Measurements from ENCODE around the gene ARHGAP22. TPM values are rescaled to one million over a fixed set of nuclear protein-coding genes. Genes with fewer than 3 reads are reported as not detected.

The ARHGAP22 gene
- total and polyA plus RNA-seq, 2 experiments from 2014 or later, result 41.9 to 44.4 TPM

DNA sequence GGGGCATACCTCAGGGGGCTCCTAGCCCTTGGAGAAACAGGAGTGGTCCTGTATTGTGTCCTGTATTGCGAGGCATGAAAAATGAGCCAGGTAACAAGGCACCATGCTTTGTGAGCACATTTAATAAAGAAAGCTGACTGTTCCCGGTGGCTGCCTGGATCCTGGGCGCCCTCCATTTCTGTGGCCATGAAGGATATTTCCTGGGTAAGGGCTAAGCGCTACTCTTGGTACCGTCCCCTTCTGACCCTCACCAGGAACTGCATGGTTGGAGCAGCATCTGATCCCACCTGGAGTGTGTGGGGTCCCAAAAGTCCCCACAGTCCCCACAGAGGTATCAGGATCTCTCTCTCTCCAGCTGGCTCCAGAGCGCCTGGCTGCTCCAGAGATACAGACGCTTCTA lies 158.9 kb downstream of the ARHGAP22 start:
- peaks cover 5% of the 10 kb centered on the region; the same call in 1 of the 2 replicates for H3K36me3 ChIP-seq (ENCODE audit: low read depth)

DNA sequence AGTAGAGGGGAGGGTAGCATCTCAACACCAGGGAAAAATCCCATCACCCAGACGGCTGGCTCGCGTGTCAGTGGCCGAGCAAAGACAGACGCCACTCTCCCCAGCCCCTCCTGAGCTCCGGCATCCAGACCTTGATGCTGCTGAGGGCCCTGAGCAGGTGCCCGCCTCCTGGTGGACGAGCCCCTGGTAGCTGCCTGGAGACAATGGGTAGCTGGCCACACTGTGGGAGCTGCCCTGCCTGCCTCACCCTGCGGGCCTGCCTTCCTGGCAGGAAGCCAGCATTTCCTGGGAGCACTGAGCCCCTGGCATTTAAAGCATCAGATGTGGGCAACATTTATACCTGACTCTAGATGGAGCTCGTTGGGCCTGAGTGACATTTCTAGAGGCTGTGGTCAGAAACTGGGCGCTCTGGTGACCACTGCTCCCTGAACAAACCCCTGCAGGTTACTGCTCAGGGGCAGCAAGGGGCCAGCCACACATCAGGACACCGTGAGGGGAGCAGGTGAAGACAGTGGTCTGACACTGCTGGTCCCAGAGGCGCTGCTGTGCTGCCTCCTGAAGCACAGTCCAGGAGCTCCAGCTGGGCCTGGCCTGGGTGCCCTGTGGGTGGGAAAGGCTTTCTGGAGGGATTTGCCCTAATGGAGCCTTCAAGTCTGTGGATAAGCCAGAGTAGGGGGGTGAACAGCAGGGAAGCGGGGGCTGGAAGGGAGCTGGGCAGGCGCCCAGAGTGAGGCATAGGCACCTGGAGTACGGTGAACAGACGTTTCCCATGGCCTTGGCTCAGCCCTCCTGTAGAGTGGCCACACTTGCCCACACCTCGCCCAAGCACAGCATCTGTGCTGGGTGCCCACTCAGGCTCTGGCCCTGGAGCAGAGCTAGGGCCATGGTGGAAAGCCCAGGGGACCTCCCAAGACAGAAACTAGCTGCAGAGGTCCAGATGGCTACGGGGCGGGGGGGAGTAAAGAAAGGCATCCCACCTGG lies 159.7 kb downstream of the ARHGAP22 start:
- H3K27me3 ChIP-seq (replicated peaks; ENCODE audit: insufficient read depth), result no peaks in the 10 kb centered on the region
- DNase-seq, result no peak
- no peaks in the 10 kb centered on the region for H3K9me2 ChIP-seq (ENCODE audit: insufficient read depth)
- H3F3A ChIP-seq (ENCODE audit: insufficient read depth), result peaks cover 23% of the 10 kb centered on the region
- no peak overlapping the region for H3K9ac ChIP-seq
- H3K36me3 ChIP-seq (ENCODE audit: low read depth), result peaks cover 5% of the 10 kb centered on the region; the same call in 1 of the 2 replicates
- H3K9me3 ChIP-seq (ENCODE audit: low read depth), result no peaks in the 10 kb centered on the region
- H4K20me1 ChIP-seq (ENCODE audit: insufficient read depth), result peaks cover 5% of the 10 kb centered on the region; the same call in 1 of the 2 replicates
- WGBS, 2 experiments (ENCODE audit: low coverage in 1 of 2, low lambda C conversion rate in 2 of 2, missing lambda C conversion rate in 2 of 2), result 89 to 93% methylated on average over 17 to 20 of the region's 20 CpGs
- in situ Hi-C loops (cut with MboI), result no loop called here
- H3K4me3 ChIP-seq, result no peak overlapping the region
- H3K27ac ChIP-seq, result no peak overlapping the region
- H3K79me2 ChIP-seq (ENCODE audit: insufficient read depth), result peaks cover 11% of the 10 kb centered on the region; the same call in 1 of the 2 replicates
- H2AFZ ChIP-seq, result no peak overlapping the region
- H3K4me1 ChIP-seq (ENCODE audit: insufficient read depth), result peaks cover 16% of the 10 kb centered on the region
- H3K4me2 ChIP-seq (ENCODE audit: unreplicated experiment), result no peak overlapping the region
- TF ChIP-seq EZH2 (IDR thresholded peaks at IDR 0.05; ENCODE audit: insufficient read depth, poor library complexity, severe bottlenecking) (no peak), EZH2phosphoT487 (IDR thresholded peaks at IDR 0.05; ENCODE audit: insufficient read depth, low read depth) (no peak)

More for the DNA sequence above, 158.9 kb downstream of the ARHGAP22 start:
- Histone ChIP-seq H3K9me3 (ENCODE audit: low read depth) (no peaks in the 10 kb centered on the region), H3K4me3 (no peak overlapping the region), H3K4me2 (ENCODE audit: unreplicated experiment) (no peak overlapping the region), H3F3A (ENCODE audit: insufficient read depth) (peaks cover 15% of the 10 kb centered on the region), H3K27me3 (replicated peaks; ENCODE audit: insufficient read depth) (no peaks in the 10 kb centered on the region), H3K79me2 (ENCODE audit: insufficient read depth) (peaks cover 11% of the 10 kb centered on the region; the same call in 1 of the 2 replicates), H2AFZ (no peak overlapping the region), H3K27ac (no peak overlapping the region), H4K20me1 (ENCODE audit: insufficient read depth) (peaks cover 5% of the 10 kb centered on the region; the same call in 1 of the 2 replicates), H3K9ac (no peak overlapping the region), H3K4me1 (ENCODE audit: insufficient read depth) (peaks cover 14% of the 10 kb centered on the region), H3K9me2 (ENCODE audit: insufficient read depth) (no peaks in the 10 kb centered on the region)
- no peak for DNase-seq
- 98% methylated on average over 7 of the region's 7 CpGs for WGBS, 2 experiments (ENCODE audit: low coverage in 1 of 2, low lambda C conversion rate in 2 of 2, missing lambda C conversion rate in 2 of 2)
- TF ChIP-seq EZH2phosphoT487 (IDR thresholded peaks at IDR 0.05; ENCODE audit: insufficient read depth, low read depth) (no peak), EZH2 (IDR thresholded peaks at IDR 0.05; ENCODE audit: insufficient read depth, poor library complexity, severe bottlenecking) (no peak)
- in situ Hi-C loops (cut with MboI), result no loop called here

DNA sequence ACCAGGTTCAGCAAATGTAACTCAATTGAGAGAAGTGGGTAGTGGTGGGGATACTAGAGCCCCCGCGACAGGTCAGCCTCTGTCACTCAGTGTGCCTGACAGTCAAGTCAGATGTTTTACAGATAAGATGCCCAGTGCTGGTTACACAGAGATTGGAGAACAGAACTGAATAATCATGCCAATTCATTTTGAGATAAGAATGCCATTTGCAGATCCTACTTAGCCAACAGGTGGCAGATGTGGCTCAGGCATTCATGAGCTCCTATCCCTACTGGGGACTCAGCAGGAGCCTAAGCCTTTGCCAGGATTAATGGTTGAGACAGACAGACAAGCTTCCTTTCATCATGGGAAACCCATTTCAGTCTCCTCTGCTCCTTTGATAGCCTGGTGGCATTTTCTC lies 160.6 kb downstream of the ARHGAP22 start:
- Histone ChIP-seq H3K4me1 (ENCODE audit: insufficient read depth) (peaks cover 21% of the 10 kb centered on the region), H3K27ac (no peak overlapping the region), H3K27me3 (replicated peaks; ENCODE audit: insufficient read depth) (no peaks in the 10 kb centered on the region), H3K9me2 (ENCODE audit: insufficient read depth) (no peaks in the 10 kb centered on the region), H3F3A (ENCODE audit: insufficient read depth) (peaks cover 32% of the 10 kb centered on the region), H3K9ac (no peak overlapping the region), H3K36me3 (ENCODE audit: low read depth) (0 out of 2 replicates have a peak, but pooled peaks cover 5% of the 10 kb centered on the region), H3K79me2 (ENCODE audit: insufficient read depth) (peaks cover 11% of the 10 kb centered on the region; the same call in 1 of the 2 replicates), H4K20me1 (ENCODE audit: insufficient read depth) (peaks cover 5% of the 10 kb centered on the region; the same call in 1 of the 2 replicates), H3K4me2 (ENCODE audit: unreplicated experiment) (no peak overlapping the region), H2AFZ (no peak overlapping the region), H3K9me3 (ENCODE audit: low read depth) (no peaks in the 10 kb centered on the region), H3K4me3 (no peak overlapping the region)
- WGBS, 2 experiments (ENCODE audit: low coverage in 1 of 2, low lambda C conversion rate in 2 of 2, missing lambda C conversion rate in 2 of 2), result 80 to 83% methylated on average over 2 of the region's 2 CpGs
- DNase-seq, result no peak
- TF ChIP-seq EZH2phosphoT487 (IDR thresholded peaks at IDR 0.05; ENCODE audit: insufficient read depth, low read depth) (no peak), EZH2 (IDR thresholded peaks at IDR 0.05; ENCODE audit: insufficient read depth, poor library complexity, severe bottlenecking) (no peak)
- in situ Hi-C loops (cut with MboI), result no loop called here

DNA sequence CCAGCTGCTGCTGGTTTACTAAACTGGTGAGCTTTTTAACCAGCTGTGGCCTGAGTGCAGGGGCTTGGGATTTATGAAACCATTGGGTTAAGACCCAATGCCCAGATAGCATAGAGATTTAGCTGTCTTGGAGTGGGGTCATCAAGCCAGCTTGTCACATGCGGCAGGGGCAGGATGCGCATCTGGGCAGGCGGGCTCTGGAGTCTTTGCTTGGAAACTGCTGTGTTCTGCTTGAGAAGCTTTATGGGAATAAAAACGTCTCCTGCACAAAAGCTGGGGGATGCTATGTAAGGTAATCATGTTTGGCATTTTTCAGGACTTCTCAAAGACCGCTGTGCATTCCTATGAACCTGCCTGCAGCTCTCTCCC lies 162.1 kb downstream of the ARHGAP22 start:
- no peak for DNase-seq
- Histone ChIP-seq H3K4me1 (ENCODE audit: insufficient read depth) (peaks cover 23% of the 10 kb centered on the region), H3K79me2 (ENCODE audit: insufficient read depth) (peaks cover 3% of the 10 kb centered on the region; the same call in 1 of the 2 replicates), H3K9me3 (ENCODE audit: low read depth) (no peaks in the 10 kb centered on the region), H3K36me3 (ENCODE audit: low read depth) (0 out of 2 replicates have a peak, but pooled peaks cover 5% of the 10 kb centered on the region), H4K20me1 (ENCODE audit: insufficient read depth) (no peaks in the 10 kb centered on the region), H3K4me2 (ENCODE audit: unreplicated experiment) (no peak overlapping the region), H3K4me3 (no peak overlapping the region), H3F3A (ENCODE audit: insufficient read depth) (peaks cover 44% of the 10 kb centered on the region), H3K9me2 (ENCODE audit: insufficient read depth) (no peaks in the 10 kb centered on the region), H3K27me3 (replicated peaks; ENCODE audit: insufficient read depth) (no peaks in the 10 kb centered on the region), H3K9ac (no peak overlapping the region), H2AFZ (no peak overlapping the region), H3K27ac (no peak overlapping the region)
- 80 to 83% methylated on average over 5 of the region's 5 CpGs for WGBS, 2 experiments (ENCODE audit: low coverage in 1 of 2, low lambda C conversion rate in 2 of 2, missing lambda C conversion rate in 2 of 2)
- in situ Hi-C loops (cut with MboI), result no loop called here
- TF ChIP-seq EZH2phosphoT487 (IDR thresholded peaks at IDR 0.05; ENCODE audit: insufficient read depth, low read depth) (no peak), EZH2 (IDR thresholded peaks at IDR 0.05; ENCODE audit: insufficient read depth, poor library complexity, severe bottlenecking) (no peak)
